HFF-Myc (cell line): ENCODE data around the gene CPA4.

Source experiments
- DNase-seq: peaks from one replicate; pipeline ENCODE4 v3.0.0-alpha.2; 2011; ENCODE audit warnings: low read depth; ENCODE audit errors: extremely low read depth
- H3K4me3 ChIP-seq: replicated peaks from 2 replicates; pipeline ENCODE4 v1.5.1; 2011; ENCODE audit warnings: low read depth, mild to moderate bottlenecking, control low read depth, low read length
- TF ChIP-seq, protein P1 (sequence below): IDR thresholded peaks from 2 replicates; pipeline ENCODE4 v1.5.1; 2012; ENCODE audit warnings: mild to moderate bottlenecking, low read depth, low read length, control low read depth; ENCODE audit errors: missing control alignments

The CPA4 gene

DNA sequence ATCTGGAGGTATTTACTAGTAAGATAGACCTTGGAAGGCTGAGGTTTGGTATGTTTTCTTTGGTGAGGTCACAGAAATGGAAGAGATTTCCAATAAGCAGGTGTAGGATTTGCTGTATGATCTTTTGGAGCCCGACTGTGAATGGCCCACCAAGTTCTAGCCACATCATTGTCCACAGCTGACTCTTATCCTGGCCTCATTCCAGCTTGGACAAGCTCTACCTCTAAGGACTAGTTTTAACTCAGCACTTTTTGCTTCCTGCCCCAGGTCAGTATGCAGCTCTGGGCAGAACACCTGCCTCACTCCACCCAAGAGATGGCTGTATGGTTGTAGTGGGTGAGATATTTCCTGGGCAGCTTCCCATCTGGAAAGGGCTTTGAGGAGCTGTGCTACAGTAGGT lies 6.1 kb upstream of the CPA4 start:
- no peak for DNase-seq
- TF ChIP-seq, protein P1, sequence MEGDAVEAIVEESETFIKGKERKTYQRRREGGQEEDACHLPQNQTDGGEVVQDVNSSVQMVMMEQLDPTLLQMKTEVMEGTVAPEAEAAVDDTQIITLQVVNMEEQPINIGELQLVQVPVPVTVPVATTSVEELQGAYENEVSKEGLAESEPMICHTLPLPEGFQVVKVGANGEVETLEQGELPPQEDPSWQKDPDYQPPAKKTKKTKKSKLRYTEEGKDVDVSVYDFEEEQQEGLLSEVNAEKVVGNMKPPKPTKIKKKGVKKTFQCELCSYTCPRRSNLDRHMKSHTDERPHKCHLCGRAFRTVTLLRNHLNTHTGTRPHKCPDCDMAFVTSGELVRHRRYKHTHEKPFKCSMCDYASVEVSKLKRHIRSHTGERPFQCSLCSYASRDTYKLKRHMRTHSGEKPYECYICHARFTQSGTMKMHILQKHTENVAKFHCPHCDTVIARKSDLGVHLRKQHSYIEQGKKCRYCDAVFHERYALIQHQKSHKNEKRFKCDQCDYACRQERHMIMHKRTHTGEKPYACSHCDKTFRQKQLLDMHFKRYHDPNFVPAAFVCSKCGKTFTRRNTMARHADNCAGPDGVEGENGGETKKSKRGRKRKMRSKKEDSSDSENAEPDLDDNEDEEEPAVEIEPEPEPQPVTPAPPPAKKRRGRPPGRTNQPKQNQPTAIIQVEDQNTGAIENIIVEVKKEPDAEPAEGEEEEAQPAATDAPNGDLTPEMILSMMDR = no peak
- H3K4me3 ChIP-seq = no peak overlapping the region

DNA sequence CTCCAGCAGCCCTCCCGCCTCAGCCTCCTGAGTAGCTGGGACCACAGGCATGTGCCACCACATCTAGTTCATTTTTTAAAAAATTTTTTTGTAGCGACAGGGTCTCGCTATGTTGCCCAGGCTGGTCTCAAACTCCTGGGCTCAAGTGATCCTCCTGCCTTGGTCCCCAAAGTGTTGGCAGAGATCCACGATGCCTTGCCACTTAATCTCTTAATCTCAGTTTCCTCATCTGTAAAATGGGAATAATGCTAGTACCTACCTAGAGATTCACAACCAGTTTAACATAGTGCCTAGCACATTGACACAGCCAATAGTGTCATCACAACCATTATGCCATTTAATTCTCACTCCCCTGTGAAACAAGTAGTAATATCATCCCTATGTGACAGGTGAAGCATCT lies 4.8 kb upstream of the CPA4 start:
- no peak overlapping the region for H3K4me3 ChIP-seq
- TF ChIP-seq, protein P1 = no peak
- DNase-seq = no peak

- DNase-seq = no peak
- TF ChIP-seq, protein P1 = no peak
- no peak overlapping the region for H3K4me3 ChIP-seq
Observed at GRCh38 chr7:130288829-130289228, 4.1 kb upstream of the CPA4 start.

DNA sequence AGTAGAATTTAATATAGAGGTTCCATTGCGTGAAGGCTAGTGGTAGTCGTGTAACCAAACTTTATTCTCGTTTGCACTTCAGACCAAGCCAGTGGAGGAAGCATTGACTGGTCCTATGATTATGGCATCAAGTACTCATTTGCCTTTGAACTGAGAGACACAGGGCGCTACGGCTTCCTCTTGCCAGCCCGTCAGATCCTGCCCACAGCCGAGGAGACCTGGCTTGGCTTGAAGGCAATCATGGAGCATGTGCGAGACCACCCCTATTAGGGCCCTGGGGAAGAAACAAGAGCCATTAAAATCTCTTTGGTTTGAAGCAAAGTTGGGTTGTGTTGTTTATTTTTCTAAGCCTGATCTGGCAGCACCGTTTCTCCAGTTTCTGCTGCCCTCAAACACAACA lies 3.5 kb upstream of the CPA4 start:
- TF ChIP-seq, protein P1 = no peak
- DNase-seq = no peak
- no peak overlapping the region for H3K4me3 ChIP-seq

DNA sequence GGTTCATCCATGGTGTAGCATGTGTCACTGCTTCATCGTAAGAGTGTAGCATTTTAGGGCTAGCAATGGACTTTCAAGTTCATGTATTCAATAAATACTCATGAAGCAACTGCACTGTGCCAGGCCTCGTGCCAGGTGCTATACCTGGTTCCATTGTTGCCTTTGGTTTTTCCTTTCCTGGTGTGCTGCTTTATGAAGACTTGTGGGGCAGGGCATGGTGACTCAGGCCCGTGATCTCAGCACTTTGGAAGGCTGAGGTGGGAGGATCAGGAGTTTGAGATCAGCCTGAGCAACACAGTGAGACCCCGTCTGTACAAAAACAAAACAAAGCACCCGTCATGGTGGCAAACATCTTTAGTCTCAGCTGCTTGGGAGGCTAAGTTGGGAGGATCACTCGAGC lies 2.2 kb upstream of the CPA4 start:
- no peak for DNase-seq
- TF ChIP-seq, protein P1 = no peak
- no peak overlapping the region for H3K4me3 ChIP-seq

DNA sequence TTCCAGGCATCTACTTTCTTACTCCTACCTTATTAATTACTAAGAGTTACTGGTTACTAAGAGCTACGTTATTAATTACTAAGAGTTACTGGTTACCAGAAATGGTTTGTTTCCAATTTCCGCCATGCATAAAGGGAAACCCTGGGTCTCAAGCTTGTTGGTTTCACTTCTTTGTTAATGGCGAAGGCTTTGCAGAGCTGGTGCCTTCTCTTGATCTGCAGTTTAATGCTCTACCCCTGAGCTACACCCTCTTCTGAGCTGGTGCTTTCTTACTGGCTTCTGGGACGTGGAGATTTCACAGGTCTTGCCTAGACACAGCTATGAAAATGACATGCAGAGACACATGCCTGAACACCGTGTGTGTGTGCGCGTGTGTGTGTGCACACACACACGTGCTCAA lies 560 bp downstream of the CPA4 start:
- DNase-seq = no peak
- TF ChIP-seq, protein P1 = no peak
- no peak overlapping the region for H3K4me3 ChIP-seq

- DNase-seq = no peak
- H3K4me3 ChIP-seq = no peak overlapping the region
- TF ChIP-seq, protein P1 = no peak
Observed at GRCh38 chr7:130294314-130294713, 1.4 kb downstream of the CPA4 start.
